Thyroid gland (tissue), 4 donors: Measurements from ENCODE around the gene INPP5J.

Experiments used
- CTCF ChIP-seq, 6 experiments: fragments of 200-600 bp in 3 of 6; fragments of 450-650 bp in 3 of 6; sonication (generic) in 3 of 6; IDR thresholded peaks; one replicate each; pipeline ENCODE4 v1.5.1; 2016 to 2019; ENCODE audit warnings: antibody characterized with exemption in 6 of 6, mild to moderate bottlenecking in 2 of 6, inconsistent platforms in 1 of 6, moderate library complexity in 1 of 6
- POLR2A ChIP-seq, 2 donors: fragments of 450-650 bp; IDR thresholded peaks; one replicate each; pipeline ENCODE4 v1.6.1; 2017; ENCODE audit warnings: antibody characterized with exemption in 2 of 2, mild to moderate bottlenecking in 2 of 2, moderate library complexity in 1 of 2

GRCh38 chr22:31083377-31083768, 39.4 kb upstream of the INPP5J start:
- TF ChIP-seq CTCF (IDR thresholded peaks at IDR 0.05) = no peak
- TF ChIP-seq POLR2A (IDR thresholded peaks at IDR 0.05) = no peak
